NCI-H748 (cell line): Measurements from ENCODE around the gene SIVA1.

Experiments used
- DNase-seq: peaks from one replicate; lab custom pipeline; 2025; ENCODE audit not compliant: unreplicated experiment; lab: John Stamatoyannopoulos, UW

SIVA1 gene

DNA sequence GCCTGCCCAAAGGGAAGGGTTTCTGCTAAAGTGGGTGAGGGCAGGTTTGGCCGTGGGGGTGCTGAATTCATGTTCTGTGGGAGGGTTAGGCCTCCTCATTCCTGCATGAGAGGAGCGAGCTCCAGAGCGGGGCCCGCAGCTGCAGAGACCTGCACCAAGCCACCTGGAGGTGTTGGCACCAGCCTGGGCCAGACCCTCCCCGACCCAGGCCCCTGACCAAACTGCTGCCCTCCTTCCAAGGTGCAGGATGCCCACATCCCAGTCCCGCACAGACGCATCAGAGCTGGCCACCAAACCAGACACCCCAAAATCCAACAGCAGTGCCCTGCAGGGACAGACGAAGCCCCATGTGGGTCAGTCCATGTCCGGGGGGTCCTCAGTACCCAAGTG is 18.4 kb upstream of the SIVA1 start:
- DNase-seq: no peak

DNA sequence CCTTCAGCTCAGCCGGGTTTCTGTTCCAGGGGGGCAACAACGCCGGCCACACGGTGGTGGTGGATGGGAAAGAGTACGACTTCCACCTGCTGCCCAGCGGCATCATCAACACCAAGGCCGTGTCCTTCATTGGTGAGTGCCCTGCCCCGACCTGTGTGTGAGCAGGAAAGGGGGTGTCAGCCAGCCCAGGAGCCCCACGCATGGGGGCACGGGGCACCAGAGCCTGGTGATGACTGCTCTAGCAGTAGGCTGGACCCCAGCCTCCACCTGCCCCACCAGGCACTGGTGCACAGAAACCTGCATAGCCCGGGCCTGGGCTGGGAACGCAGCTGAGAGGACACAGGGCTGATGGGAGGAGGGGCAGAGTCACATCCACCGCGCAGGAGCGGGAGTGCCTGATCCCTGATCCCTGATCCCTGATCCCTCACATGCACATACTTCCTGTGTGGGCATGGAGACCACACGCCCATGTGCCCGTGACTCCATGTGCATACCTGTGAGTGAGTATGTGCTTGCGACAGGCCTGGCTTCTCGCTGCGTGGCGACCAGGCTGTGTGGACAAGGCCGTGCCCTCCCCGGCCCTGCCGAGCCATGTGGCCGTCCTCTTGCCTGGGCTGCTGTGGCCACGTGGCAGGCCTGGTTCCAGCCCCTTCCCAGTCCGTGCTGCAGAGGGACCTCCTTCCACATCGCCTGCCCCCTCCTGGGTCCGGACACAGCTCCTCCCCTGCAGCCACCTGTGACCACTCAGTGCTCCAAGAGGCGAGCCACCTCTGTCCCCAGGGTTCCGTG is 17.8 kb upstream of the SIVA1 start:
- no peak for DNase-seq

DNA sequence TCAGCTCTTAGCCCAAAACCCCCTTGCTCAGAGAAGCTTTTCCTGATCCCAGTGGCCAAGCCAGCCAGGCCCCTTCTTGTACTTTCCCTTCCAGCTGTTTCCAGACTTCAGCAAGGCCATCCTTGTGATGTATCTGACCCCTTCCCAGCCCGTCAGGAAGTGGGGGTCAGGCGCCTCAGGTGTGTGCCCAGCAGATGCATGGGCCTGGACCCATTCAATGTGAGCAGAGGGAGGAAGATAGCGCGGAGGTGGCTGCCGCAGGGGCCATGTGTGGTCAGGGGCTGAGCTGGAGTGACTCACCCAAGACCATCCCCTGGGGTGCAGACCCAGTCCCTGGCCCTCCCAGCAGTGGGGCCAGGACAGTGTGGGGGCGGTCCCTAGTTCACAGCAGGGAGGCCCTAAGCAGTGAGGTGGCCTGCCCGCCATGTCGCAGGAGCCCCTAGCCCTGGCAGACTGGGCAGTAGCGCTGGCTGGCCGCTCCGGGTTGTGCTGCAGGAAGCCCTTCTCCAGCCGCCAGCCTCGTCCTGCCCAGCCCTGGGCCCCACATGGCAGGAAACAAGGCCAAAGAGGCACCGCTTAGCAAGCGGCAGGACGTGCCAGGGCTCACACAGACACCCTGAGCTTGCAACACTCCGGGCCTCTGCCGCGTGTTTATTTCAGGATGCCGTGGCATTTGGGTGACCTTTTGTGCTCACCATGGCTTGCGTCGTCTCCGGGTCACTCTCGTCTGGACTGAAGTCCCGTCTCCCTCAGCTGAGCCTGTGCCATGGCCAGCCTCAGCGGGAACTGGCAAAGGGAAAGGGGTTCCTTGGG is 16.9 kb upstream of the SIVA1 start:
- DNase-seq: no peak

DNA sequence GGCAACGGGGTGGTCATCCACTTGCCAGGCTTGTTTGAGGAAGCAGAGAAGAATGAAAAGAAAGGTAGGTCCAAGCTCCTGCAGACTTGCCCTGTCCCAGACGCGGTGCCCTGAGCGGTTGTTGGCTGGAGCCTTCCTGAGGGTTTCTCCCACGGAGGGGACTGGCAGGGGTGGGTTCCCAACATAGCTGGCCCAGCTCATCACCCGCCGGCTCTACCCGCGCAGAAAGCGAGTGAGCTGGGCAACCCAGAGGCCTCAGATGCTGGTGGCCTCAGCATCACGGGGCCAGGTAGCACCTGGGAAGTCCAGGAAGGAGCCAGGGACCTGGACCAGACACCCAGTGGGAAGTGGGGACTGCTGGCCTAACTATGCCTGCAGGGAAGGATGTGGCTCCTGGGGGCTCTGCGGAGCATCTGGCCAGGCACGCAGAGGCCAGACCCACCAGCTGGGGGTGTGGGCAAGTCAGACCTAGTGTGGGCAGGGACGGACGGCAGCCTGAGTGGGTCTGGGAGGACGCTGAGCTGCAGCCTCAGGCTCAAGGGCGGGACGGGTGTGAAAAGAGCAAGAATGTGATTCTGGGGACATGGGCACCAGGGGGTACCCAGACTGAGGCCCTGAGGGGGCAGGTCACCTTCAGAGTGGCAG is 14.4 kb upstream of the SIVA1 start:
- no peak for DNase-seq

DNA sequence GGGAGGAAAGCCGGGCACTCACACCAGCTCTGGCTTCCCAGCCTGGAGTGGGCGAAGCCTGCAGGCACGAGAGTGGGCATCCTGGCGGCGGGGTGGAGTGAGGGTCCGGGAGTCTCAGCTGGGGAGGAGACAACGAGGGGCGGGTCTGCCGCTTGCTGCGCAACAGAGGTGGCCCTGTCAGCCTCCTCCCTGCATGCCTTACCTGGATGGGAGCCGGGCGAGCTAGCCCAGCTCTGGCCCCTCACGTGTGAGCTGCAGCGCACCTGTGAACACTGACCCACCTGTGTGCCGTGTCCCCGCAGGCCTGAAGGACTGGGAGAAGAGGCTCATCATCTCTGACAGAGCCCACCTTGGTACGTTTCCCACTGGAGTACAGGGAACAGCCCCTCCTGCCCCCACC is 13.9 kb upstream of the SIVA1 start:
- DNase-seq: no peak

DNA sequence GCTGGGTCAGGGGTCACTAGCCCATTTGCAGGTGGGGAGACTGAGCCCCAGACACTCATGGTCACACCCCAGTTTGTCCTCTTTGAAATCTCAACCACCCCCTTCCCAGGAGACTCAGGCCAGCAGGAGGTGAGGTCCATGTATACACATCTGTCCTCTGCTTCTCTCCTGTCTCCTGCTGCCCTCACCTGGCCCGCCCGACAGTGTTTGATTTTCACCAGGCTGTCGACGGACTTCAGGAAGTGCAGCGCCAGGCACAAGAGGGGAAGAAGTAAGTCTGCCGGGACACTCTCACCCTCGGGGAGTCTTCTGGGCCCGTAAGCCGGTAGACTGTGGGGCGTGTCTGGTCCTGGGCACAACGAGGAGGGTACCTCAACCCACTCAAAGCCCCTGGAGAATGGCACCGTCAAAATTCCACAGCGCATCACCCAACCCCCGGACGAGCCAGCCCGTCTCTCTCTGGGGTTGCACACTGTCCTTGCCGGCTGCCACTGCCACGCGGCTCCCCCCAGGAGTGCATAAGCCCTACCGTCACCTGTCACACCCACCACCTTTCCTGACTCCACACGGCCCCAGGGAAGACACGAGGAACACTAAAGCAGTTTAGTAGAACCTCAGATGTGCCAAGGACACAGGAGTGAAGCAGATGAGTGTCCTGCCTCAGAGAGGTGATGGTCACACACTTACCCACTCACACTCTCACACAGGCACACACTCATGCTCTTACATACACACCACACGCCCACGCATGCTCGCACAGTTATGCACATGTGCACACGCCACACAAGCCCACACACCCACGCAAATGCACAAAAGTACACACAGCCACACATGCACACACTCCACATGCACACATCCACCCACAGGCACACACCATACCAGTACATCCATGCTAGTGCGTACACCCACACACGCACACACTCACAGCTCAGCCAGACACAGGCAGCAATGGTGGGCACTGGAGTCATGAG is 13.1 kb upstream of the SIVA1 start:
- DNase-seq: no peak

DNA sequence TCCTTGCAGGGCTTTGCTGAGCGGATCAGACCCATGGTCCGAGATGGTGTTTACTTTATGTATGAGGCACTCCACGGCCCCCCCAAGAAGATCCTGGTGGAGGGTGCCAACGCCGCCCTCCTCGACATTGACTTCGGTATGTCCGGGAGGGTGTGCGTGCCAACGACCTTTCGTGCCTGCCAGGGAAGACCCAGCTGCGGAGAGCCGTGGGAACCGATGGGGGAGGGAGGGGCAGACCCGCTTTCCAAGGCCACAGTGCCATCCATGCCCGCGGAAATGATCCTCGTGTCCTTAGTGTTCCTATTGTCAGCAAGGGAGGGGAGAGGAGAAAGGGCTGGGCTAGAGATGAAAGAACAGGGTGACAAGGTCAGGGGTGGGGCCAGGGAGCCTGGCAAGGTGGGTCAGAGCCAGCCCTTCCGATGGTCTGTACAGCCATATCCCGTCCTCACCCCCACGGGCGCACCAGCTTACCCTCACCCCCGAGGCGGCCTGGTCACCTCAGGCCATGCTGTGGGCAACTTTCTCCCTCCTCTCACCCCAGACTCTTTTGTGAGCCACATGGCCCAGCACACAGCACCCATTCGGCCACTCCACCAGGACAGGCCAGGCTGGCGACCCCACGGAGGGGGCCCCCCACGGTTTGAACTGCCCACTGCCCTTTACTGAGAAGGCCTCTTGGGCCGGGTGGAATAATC is 11.7 kb upstream of the SIVA1 start:
- no peak for DNase-seq

DNA sequence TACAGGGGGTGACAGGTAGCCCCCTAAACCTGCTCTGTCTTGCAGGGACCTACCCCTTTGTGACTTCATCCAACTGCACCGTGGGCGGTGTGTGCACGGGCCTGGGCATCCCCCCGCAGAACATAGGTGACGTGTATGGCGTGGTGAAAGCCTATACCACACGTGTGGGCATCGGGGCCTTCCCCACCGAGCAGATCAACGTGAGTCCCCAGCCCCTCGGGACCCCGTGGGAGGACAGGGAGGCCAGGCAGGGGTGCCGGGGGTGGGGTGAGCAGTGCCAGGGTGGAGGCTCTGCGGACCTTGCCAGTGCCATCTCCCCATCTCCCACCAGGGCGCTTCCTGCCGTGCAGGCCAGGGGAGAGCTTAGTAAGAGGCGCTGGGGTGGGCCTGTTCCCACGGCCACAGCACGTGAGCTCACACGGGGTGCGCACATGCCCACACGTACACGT is 11.1 kb upstream of the SIVA1 start:
- DNase-seq: no peak

DNA sequence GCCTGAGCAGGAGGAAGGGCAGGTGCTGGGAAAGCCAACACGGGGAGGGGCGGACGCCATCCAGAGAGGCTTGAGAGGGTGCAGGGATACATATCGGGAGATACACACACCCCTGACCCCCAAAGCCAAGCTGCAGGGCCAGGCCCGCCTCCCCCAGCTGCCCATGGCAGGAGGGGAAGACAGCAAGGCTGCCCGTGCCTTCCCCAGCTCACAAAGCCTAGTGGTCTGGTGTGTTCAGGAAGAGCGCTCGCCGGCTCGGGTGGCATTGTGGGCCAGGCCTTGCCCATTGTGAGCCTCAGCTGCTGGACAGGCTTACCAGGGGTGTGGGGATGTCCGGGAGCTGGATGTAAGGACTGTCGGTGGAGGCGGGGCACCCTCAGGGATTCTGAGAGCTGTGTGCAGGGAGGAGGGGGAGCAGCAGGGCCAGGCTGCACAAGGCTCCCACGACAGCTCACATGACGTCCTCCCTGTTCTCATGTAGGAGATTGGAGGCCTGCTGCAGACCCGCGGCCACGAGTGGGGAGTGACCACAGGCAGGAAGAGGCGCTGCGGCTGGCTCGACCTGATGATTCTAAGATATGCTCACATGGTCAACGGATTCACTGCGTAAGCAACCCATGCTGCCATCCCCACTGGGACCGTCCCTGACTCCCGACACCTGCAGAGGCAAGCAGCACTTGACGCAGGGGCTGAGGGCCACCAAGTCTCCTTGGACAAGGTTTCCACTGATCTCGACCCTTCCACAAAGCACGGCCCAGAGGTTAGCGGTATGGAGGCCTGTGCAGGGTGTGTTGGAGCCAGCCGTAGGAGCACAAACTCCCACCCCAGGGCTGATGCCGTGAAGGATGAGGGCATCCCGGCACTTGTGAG is 10.1 kb upstream of the SIVA1 start:
- DNase-seq: no peak

DNA sequence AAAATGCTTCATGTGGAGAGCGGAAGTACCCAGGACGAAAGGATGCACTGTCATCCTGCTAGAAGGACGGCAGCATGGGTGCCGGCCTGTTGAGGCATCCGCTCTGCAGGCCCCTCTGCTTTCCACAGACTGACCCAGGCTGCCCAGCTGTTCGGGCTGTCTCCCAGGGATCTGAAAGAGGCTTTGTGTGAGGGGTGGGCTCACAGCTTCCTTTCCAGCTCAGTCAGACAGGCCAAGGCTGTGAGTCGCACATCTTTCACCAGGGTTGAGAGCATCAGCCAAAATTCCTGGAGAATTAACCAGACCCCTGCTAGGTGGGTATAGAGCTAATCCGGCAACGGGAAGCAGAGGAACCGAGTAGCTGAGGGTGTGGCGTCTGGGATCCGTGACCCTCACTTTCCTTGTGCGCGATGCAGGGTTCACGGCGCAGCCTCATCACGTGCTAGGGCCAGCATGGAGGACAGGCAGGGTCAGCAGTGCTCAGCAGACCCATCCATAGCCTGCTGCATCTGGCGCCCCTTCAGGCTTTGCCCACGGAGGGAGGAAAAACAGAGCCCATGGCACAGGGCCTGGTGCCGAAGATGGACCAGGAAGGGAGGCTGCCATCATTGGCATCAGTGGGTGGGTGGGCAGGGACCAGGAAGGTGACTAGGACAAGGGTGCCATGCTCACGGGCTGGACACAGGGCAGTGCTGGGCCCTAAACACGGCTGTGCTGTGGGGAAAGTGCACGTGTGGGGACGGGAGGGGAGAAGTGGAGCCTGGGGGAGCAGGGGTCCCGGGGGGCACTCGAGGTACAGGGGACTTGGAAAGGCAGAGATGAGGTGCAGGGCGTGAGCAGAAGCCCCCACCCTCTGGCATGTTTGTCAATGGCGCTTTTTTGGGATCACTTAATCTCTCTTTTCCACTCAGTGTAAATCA is 9.2 kb upstream of the SIVA1 start:
- no peak for DNase-seq

DNA sequence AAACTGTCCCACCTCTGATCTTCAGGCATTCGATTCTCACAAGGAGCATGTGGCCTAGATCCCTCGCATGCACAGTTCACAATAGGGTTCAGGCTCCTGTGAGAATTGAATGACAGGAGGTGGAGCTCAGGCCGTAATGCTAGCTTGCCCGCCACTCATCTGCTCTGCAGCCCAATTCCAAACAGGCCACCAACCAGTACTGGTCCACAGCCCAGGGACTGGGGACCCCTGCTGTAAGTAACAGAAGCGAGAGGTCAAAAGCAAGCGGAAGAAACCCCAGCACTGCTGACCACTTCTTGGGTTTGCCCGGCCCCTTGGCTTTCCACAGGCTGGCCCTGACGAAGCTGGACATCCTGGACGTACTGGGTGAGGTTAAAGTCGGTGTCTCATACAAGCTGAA is 8.5 kb upstream of the SIVA1 start:
- DNase-seq: no peak

DNA sequence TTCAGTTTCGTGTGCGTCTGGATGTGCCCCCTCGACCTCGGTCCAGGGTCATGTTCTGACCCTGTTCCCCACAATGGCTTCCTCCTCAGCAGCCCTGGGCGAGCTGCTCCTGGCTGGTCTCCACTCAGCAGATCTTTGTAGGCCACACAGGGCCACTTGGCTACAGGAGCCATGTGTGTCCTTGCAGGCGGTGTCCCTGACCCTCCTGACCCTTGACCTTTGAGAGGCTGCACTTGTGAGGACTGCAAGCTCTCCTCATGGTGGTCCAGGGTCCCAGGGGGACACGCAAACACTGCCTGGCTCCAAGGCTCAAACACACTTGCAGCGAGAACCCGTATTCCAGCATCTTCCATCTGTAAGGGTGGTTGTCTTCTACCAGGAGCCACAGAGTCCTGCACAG is 7.5 kb upstream of the SIVA1 start:
- DNase-seq: no peak

DNA sequence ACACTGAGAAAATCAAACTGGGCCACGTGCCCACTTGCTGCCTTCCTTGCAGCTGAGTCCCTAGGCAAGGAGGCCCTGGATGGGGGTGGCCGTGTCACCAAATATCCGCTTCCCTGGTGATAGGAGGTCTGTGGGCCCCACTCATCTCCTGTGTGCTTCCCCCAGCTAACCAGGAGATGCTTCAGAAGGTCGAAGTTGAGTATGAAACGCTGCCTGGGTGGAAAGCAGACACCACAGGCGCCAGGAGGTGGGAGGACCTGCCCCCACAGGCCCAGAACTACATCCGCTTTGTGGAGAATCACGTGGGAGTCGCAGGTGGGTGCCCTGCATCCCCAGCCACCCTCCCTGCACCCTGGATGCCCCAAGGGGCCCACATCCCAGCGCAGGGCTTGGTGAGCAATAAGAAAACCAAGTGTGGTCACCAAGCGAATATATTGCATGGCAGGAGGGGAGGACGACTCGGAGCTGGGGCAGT is 6.8 kb upstream of the SIVA1 start:
- no peak for DNase-seq

DNA sequence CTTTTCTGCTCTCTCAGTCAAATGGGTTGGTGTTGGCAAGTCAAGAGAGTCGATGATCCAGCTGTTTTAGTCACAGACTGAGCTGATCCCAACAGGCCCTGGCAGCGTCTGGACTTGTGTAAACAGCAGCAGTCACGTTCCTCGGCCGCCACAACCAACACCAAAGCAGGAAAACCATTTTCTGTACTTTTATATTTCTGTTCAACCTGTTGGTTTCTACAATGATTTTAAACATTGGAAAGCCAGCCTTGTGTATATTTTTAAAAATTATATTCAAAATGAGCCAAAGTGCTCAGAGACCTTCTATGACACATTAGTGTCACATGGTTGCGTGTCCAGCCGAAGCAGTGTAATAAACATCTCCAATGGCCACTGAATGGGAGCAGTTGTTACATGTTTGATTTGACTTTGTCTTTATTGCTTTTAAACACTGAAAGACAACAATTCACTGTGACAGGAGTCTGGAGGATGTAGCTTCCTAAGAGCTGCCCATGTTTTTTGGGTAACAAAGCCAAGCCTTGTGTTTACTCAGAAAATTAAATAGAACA is 5.9 kb upstream of the SIVA1 start:
- DNase-seq: peak; percentile 90

DNA sequence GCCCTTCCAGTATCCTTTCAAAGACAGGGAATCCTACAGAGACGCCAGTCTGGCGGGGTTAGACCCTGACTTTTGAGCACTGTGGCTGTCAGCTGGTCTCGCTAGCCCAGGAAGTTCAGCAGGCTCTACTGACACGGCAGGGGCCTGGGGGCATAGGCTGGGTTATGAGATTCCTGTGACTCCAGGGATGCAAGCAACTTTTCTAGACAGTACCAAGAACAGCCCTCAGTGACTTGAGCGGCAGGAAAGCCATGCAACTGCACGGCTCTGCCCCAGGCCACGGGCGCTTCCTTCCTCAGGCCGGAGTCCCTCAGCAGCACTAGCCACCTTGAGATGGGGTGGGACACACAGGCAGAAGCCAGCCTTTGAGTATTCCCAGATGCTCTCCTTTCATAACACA is 5.1 kb upstream of the SIVA1 start:
- DNase-seq: no peak

DNA sequence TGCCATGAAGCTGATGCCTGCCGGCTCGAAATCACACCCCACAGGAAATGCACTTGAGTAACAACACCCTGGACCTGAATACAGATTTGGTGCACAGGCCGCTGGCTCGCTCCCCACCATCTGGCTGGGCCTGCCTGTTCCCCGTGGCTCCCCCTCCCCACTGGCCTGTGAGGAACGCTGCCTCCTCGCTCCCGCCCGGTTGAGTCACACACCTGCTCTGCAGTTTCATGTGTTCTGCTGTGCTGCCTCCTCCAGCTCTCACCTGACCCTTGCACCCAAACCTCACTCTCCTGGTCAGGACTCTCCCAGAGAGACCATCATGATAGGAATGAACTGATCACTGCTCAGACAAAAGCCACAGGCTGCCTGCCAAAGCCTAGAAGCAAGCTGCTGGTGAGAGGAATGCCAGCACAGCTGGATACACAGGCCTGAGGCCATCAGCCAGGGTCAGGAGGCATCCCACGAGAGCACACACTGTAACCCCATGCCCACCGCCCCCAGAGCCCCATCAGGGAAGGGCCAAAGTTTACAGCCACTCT is 3.8 kb upstream of the SIVA1 start:
- no peak for DNase-seq

DNA sequence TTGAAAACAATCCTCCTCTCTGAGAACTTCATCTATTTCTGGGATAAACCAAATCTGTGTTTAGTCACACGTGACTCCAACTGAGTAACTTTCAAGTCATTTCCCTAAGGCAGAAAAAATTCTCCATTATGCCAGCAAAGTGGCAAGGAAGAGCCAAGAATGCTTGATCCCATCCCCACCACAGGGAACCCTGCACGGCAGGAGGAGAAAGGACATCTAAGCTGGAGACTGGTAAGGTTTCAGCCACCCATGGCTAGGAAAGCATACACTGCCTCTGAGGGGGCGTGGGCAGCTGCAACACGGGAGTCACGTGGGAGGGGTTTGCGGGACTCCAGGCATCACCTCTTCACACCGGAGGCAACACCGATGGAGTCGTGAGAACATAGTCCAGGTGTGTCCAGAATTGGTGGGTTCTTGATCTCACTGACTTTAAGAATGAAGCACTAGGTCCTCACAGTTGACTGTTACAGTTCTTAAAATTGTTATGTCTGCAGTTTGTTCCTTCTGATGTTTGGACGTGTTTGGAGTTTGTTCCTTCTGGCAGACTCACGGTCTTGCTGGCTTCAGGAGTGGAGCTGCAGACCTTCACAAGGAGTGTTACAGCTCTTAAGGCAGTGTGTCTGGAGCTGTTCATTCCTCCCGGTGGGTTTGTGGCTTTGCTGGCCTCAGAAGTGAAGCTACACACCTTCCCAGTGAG is 2.7 kb upstream of the SIVA1 start:
- DNase-seq: no peak
